EH (cell line): Measurements from ENCODE around the gene TRAF3.

ENCODE experiments used
- DNase-seq: peaks from one replicate; pipeline ENCODE4 v3.0.0-alpha.2; 2015; ENCODE audit warnings: low read depth

Gene TRAF3

GRCh38 chr14:102892651-102893050 is 115.4 kb downstream of the TRAF3 start:
- no peak for DNase-seq

- DNase-seq: peak; percentile 83
These were observed 116.2 kb downstream of the TRAF3 start for GRCh38 chr14:102893452-102893851.

- peak; percentile 16 for DNase-seq
These were observed 119.5 kb downstream of the TRAF3 start for GRCh38 chr14:102896735-102897134.

GRCh38 chr14:102897299-102898027 is 120.2 kb downstream of the TRAF3 start:
- no peak for DNase-seq

- DNase-seq: no peak
These were observed 121.0 kb downstream of the TRAF3 start for GRCh38 chr14:102898298-102898697.

- DNase-seq: no peak
These were observed 121.7 kb downstream of the TRAF3 start for GRCh38 chr14:102898776-102899515.

GRCh38 chr14:102899516-102899900 is 122.3 kb downstream of the TRAF3 start:
- no peak for DNase-seq

- DNase-seq: no peak
These were observed 123.7 kb downstream of the TRAF3 start for GRCh38 chr14:102900631-102901571.

- no peak for DNase-seq
These were observed 124.4 kb downstream of the TRAF3 start for GRCh38 chr14:102901633-102902032.

GRCh38 chr14:102902086-102902485 is 124.8 kb downstream of the TRAF3 start:
- no peak for DNase-seq

GRCh38 chr14:102902523-102903247 is 125.4 kb downstream of the TRAF3 start:
- no peak for DNase-seq

- no peak for DNase-seq
These were observed 126.1 kb downstream of the TRAF3 start for GRCh38 chr14:102903248-102903888.

GRCh38 chr14:102903889-102904512 is 126.8 kb downstream of the TRAF3 start:
- no peak for DNase-seq

GRCh38 chr14:102905116-102906108 is 128.2 kb downstream of the TRAF3 start:
- DNase-seq: no peak

GRCh38 chr14:102906616-102907302 is 129.5 kb downstream of the TRAF3 start:
- DNase-seq: no peak

- no peak for DNase-seq
These were observed 130.1 kb downstream of the TRAF3 start for GRCh38 chr14:102907303-102907844.

- DNase-seq: no peak
These were observed 130.9 kb downstream of the TRAF3 start for GRCh38 chr14:102907980-102908730.
